HepG2 (cell line): ENCODE data around the gene SQSTM1. TPM values are rescaled to one million over a fixed set of nuclear protein-coding genes. Genes with fewer than 3 reads are reported as not detected.

ENCODE experiments used
- FOSL2 ChIP-seq: sonication (generic); formaldehyde crosslinking; IDR thresholded peaks from 2 replicates; pipeline ENCODE4 v1.4.0; 2020; ENCODE audit warnings: missing genetic modification reagents
- FOXK1 ChIP-seq: sonication (generic); formaldehyde crosslinking; IDR thresholded peaks from 2 replicates; pipeline ENCODE4 v1.4.0; 2020; ENCODE audit warnings: low read depth, missing genetic modification reagents, borderline replicate concordance
- GMEB1 ChIP-seq: sonication (generic); formaldehyde crosslinking; IDR thresholded peaks from 2 replicates; pipeline ENCODE4 v1.5.1; 2020; ENCODE audit warnings: missing genetic modification reagents, mild to moderate bottlenecking, borderline replicate concordance
- PCBP2 ChIP-seq: fragments of 200-400 bp; formaldehyde crosslinking; optimal IDR thresholded peaks from 2 replicates; pipeline ENCODE3; 2018; ENCODE audit warnings: low read length, low read depth; ENCODE audit not compliant: poor library complexity, severe bottlenecking
- PHF8 ChIP-seq: sonication (generic); formaldehyde crosslinking; IDR thresholded peaks from 2 replicates; pipeline ENCODE4 v1.5.0; 2020; ENCODE audit warnings: missing genetic modification reagents
- PRDM10 ChIP-seq: sonication (generic); formaldehyde crosslinking; IDR thresholded peaks from 2 replicates; pipeline ENCODE4 v1.4.0; 2020; ENCODE audit warnings: low read depth, missing genetic modification reagents
- SNAPC4 ChIP-seq: sonication (generic); formaldehyde crosslinking; IDR thresholded peaks from 2 replicates; pipeline ENCODE4 v1.4.0; 2020; ENCODE audit warnings: mild to moderate bottlenecking, missing genetic modification reagents
- TEF ChIP-seq: sonication (generic); formaldehyde crosslinking; IDR thresholded peaks from 2 replicates; pipeline ENCODE4 v1.5.0; 2020; ENCODE audit warnings: missing genetic modification reagents
- TIGD3 ChIP-seq: sonication (generic); formaldehyde crosslinking; IDR thresholded peaks from 2 replicates; pipeline ENCODE4 v1.5.1; 2020; ENCODE audit warnings: mild to moderate bottlenecking, missing genetic modification reagents, borderline replicate concordance
- TRIM22 ChIP-seq: fragments of 450-650 bp; IDR thresholded peaks from 2 replicates; pipeline ENCODE4 v1.6.1; 2017
- ZKSCAN8 ChIP-seq: IDR thresholded peaks from 2 replicates; pipeline ENCODE4 v1.6.1; 2016; ENCODE audit warnings: borderline replicate concordance, missing genetic modification reagents, missing compliant biosample characterization
- ZNF543 ChIP-seq: sonication (generic); formaldehyde crosslinking; IDR thresholded peaks from 2 replicates; pipeline ENCODE4 v1.4.0; 2020; ENCODE audit warnings: mild to moderate bottlenecking, missing genetic modification reagents
- ZNF761 ChIP-seq: sonication (generic); formaldehyde crosslinking; conservative IDR thresholded peaks from 2 replicates; pipeline ENCODE4 v1.4.0; 2020; ENCODE audit warnings: mild to moderate bottlenecking, missing genetic modification reagents
- ZNF839 ChIP-seq: sonication (generic); formaldehyde crosslinking; IDR thresholded peaks from 2 replicates; pipeline ENCODE4 v1.4.0; 2020; ENCODE audit warnings: missing genetic modification reagents, mild to moderate bottlenecking, borderline replicate concordance
- polyA plus RNA-seq, 8 experiments: library from polyadenylated mRNA; depleted of rRNA in 3 of 8; stranded (reverse) in 7 of 8; unstranded in 1 of 8; fragments of >200 nt; fragmentation: Illumina TruSeq in 4 of 8; extraction: Trizol in 4 of 8; gene quantifications; 2 replicates each; pipeline versions ENCODE4 v1.2.1 to v1.2.3, GENCODE V29; 2011 to 2016; ENCODE audit warnings: low read depth in 4 of 8, missing spikeins in 1 of 8, mixed read lengths in 1 of 8; ENCODE audit not compliant: insufficient read depth in 1 of 8
- total RNA-seq, 5 experiments: library from RNA; depleted of rRNA; stranded (reverse); fragments of >200 nt; fragmentation: Illumina TruSeq; extraction: Trizol; gene quantifications; 2 replicates each; pipeline ENCODE4 v1.2.3, GENCODE V29; 2016; ENCODE audit warnings: low read depth in 1 of 5

Gene SQSTM1
- total and polyA plus RNA-seq, 2 of the 13 experiments (the other 11 are each of a cell fraction or from before 2014, with no cell fraction given) = 90.9 to 160 TPM

- peak; percentile 94 for TF ChIP-seq PRDM10 (CRISPR knock-in tag)
- peak; percentile 74 for TF ChIP-seq ZNF761 (CRISPR knock-in tag)
- peak; percentile 83; the same call in 1 of the 2 replicates for TF ChIP-seq ZNF543
- peak; percentile 72 for TF ChIP-seq PHF8
- TF ChIP-seq ZKSCAN8 (CRISPR knock-in tag) = peak; percentile 60; the same call in 1 of the 2 replicates
- no peak for TF ChIP-seq TRIM22
- peak; percentile 30 for TF ChIP-seq SNAPC4
- TF ChIP-seq FOXK1 (CRISPR knock-in tag) = peak; percentile 99
- TF ChIP-seq PCBP2 = no peak
- no peak for TF ChIP-seq ZNF839 (CRISPR knock-in tag)
- TF ChIP-seq TEF = no peak
- TF ChIP-seq FOSL2 (CRISPR knock-in tag) = peak; percentile 99
- TF ChIP-seq TIGD3 (CRISPR knock-in tag) = 0 out of 2 replicates have a peak, but pooled peaks have one; percentile 9
- peak; percentile 55; the same call in 1 of the 2 replicates for TF ChIP-seq GMEB1
Observed at GRCh38 chr5:179818746-179819295, 1.9 kb upstream of the SQSTM1 start (continued).
